ENCODE measurements around the gene OR2T10.
"Not testable (repeated sequence)": the region's sequence is repeated elsewhere in the genome, so short reads cannot be mapped to it uniquely, and the experiment has no call there.

Gene OR2T10

DNA sequence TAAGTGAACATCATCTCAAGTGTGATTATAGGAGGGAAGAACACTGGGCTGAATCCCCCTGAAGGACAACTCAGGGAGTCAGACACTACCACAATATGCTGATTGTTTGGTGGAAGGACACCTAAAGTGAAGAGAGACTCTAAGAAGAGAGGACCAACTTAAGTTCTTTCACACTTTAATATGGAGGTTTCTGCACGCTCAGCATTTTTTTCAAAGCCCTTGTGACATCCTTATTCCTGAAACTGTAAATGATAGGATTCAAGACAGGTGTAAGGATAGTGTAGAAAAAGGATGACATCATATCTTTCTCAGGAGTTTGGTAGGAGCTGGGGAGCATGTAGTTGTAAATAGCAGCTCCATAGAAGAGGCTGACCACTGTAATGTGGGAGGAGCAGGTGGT lies 4.8 kb downstream of the OR2T10 start:
- DNase-seq, result no peak

DNA sequence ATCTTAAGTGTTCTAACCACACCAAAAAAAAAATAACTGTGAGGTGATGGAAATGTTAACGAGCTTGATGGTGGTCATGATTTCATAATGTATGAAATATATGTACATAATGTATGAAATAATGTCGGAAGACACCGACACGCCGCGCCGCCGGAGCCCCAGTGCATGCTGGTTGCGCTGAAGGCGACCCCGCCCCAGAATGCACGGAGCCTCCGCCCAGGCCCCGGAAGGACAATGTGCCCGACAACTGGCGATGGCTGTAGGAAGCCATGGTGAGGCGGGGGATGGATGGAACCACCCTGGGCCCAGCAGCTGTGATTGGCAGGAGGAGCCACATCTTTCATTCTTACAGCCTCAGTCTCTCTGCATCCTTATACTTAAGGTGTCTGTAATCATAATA lies 7.4 kb downstream of the OR2T10 start:
- DNase-seq, result no peak

DNA sequence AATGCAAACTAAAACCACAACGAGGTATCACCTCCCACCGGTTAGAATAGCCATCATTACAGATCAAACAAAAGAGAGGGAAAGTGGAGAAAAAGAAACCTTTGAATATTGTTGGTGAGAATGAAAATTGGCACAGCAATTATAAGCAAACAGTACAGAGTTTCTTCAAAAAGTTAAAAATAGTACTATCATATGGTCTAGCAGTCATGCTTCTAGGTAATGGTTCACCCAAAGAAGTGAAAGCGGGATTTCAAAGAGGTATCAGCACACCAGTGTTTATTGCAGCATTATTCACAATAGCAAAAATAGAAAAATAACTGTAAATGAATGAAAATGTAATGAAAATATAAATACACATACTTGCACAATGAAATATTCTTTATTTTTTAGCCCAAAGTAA lies 8.2 kb downstream of the OR2T10 start:
- no peak for DNase-seq

DNA sequence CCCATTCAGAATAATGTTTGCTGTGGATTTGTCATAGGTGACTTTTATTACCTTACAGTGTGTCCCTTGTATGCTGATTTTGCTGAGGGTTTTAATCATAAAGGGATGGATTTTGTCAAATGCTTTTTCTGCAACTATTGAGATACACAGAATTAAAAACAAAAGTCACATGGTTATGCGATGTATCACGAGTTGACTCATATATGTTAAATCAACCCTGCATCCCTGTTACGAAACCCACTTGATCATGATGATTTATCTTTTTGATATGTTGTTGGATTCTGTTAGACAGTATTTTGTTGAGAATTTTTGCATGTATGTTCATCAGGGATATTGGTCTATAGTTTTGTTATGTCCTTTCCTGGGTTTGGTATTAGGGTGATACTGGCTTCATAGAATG lies 12.2 kb downstream of the OR2T10 start:
- DNase-seq, result no peak

DNA sequence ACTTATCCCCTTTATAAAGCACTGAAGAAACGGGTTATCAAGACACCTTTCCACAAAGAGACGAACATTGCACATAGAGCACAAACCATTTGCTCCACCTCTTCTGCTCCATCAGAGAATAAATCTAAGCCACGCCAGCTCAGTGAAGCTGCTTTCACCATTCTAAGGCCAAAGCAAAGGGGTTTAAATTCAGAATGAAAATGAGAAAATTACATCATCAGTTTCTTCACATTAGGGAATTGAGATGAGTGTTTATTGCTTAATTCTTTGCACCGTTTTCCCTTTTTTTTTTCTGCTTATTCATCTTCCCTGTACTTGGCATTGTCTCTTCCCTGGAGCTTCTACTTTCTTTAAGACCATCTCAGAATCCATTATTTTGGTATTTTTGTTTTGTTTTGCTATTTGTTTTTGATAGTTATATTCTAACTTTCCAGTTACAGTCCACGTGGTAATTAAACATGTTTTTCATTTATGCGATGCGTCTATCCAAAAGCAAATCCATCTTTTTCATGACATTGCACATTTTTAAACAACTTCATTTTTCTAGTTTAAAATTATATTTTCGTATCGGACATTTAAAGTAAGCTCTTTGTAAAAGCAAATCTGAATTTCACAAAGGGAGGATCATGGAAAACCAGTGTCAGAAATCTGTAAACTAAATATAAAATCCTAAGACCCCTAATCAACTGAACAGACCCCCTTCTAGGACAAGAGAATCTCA lies 21.1 kb downstream of the OR2T10 start:
- no peak for DNase-seq

DNA sequence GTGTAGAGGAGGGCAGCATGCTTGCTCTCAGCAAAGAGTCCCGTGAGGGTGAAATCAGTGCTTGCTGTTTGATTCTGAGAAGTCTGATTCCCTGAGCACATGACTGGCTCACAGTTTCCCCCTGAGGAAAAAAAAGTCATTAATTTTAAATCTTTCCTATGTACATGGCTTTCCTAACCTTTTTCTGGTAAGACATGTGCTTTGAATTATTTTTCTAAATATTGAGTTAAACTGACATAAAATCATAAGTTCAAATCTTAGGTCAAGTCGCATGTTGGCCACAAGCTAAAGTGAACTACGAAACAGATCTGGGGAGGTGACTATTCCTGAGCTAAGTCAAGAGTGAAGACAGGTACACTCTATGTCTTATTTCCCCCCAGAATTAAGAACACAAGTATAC lies 22.8 kb downstream of the OR2T10 start, which contains the start of gene OR2T34:
OR2T34 (minus strand) TSS at position 101 of the 400 bp plus-strand sequence; CDS start at position 101, 0 bp downstream.
- not testable (repeated sequence) for DNase-seq

DNA sequence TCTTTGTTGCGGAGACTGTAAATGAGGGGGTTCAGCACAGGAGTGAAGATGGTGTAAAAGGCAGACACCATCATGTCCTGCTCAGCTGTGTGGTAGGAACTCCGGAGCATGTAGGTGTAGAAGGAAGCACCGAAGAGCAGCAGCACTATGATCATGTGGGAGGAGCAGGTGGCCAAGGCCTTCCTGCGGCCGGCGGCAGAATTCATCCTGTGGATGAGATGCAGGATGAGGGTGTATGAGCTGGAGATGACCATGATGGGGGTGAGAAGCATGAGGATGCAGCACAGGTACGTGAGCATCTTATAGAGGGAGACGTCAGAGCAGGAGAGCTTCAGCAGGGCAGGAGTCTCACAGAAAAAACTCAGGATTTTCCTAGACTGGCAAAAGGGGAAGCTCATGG lies 23.6 kb downstream of the OR2T10 start:
- not testable (repeated sequence) for DNase-seq

DNA sequence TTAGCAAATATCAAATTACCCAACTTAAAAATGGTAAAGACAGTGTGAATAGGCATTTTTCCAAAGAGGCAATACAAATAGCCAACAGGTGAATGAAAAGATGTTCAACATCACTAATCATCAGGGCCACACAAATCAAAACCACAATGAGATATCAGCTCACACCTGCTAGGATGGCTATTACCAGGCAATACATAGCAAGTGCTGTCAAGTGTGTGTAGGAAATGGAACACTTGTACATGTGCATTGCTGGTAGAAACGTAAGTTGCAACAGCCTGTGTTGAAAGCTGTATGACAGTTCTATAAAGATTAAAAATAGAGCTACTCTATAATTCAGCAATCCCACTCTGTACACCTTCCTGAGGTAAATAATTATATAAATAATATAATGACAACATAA lies 25.5 kb downstream of the OR2T10 start:
- DNase-seq, result not testable (repeated sequence)

DNA sequence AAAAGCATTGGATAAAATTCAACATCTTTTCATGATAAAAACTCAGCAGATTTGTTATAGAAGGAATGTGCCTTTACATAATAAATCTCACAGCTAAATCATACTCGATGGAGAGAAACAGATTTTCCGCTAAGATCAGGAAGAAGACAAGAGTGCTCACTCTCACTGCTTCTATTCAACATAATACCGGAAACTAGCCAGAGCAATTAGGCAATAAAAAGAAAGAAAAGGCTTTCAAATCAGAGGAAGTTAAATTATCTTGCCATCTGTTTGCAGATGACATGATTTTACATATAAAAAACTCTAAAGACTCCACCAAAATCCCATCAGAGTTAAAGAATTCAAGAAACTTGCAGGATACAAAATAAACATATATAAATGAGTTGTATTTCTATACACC lies 26.7 kb downstream of the OR2T10 start:
- not testable (repeated sequence) for DNase-seq

DNA sequence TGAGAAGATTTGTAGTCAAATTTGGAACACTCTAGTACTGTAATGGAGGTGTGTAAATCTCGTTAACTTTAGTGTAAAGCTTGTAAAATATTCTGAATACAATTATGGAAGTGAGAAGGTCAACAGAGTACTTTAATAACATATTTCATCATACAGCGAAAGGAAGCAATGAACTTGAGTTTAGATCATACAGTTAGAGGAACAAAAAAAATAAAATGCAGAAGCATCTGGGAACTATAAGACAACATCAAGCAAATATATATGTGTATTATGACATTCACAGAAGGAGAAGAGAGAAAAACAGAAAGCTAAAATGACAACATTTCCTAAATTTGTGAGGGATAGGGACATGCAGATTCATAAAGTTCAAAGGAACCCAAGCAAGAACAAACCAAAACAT lies 28.5 kb downstream of the OR2T10 start:
- not testable (repeated sequence) for DNase-seq

DNA sequence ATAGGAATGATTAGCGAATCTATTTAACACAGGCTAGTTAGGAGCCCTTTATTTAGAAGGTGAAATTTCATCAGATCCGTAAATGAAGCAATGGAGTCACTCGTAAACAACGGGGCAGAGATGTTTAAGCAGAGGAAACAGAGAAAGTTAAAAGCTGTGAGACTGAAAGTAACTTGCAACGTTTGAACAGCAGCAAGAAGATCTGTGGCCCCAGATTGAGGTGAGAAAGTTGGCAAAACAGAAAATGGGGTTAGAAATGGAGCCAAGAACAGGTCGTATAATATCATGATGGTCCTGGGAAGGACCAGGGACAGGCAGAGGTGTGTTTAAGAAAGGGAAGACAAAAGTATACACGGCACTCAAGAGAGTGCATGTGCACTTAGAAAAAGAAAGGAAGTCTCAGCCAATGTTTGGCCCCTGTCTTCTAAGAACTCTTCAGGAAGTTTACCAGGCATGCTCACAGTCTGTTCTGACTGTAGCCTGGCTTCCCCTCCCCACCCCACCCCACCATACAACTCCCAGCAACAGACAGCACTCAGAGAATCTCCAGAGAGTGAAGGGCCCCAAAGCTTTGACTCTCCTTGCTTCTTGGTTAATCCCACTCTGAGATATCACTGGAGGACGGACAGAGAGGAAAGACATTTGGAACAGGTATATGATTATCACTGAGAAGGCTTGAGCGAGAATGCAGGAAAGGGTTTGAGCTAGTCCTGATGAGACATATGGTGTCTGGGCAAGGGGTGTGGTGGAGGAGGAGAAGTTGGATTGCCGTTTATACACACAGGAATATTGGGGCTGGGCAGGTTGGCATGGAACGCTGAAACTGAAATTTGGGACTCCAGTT lies 31.7 kb downstream of the OR2T10 start:
- not testable (repeated sequence) for DNase-seq

DNA sequence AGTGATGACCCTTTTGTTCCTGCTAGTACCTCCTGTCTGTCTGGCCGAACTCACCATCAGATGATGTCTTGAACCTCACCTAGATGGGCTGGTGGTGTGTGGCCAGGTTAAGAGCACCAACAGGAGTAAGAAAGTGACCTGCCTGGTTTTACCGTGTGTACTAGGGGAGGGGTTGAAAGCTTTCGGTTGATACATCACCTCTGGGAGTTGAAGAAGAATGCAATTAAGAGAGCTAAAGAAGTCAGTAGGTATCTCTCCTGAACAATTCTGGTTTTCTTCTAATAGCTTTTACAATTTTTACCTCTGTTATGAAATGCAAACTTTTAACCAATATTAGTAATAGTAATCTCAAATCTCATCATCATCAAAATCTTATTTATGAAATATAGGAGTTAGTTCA lies 34.8 kb downstream of the OR2T10 start, which contains the start of gene OR2T29:
OR2T29 (minus strand) TSS at position 101 of the 400 bp plus-strand sequence. CDS start 3,281 bp downstream, outside the sequence.
- not testable (repeated sequence) for DNase-seq

DNA sequence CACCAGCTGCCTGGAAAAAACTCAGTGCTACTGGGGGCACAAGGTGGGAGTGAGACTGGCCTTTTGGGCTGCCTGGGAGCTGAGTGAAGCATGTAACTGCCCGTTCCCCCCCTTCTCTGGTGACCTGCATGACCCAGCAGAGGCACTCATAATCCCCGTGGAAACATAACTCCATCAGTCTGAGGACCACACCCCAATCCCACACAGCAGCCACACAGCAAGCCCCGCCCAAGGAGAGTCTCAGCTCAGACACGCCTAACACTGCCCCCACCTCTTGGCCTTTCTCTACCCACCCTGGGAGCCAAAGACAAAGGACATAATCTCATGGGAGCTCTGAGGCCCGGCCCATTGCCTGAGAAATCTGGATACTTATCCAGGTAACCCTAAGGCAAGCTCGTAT lies 46.5 kb downstream of the OR2T10 start:
- DNase-seq, result not testable (repeated sequence)

DNA sequence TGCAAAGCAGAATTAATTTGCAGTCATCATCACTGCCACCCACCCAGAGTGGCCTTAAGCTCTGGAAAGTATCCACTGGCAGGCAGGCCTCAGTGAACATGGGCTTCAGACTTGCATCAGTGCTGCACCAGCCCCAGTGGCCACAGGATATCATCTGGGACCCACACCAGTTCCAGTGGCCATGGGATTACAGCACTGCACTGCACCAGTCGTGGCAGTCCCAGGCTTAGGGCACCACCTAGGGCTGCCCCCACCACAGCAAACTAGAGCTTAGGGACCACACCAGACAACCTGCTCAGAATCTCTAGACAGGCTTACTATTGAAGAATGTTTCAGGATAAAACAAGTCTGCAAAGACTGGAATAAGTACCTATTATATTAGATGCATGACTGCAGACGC lies 50.1 kb downstream of the OR2T10 start:
- DNase-seq, result not testable (repeated sequence)
